Suprapubic skin (tissue), 4 donors: Measurements from ENCODE around the gene PHACTR1. TPM values are rescaled to one million over a fixed set of nuclear protein-coding genes. Genes with fewer than 3 reads are reported as not detected.

Experiments used
- DNase-seq, 2 donors: peaks; one replicate each; pipeline ENCODE4 v3.0.0-alpha.2; 2019; ENCODE audit warnings: low spot score in 2 of 2
- H3K27ac ChIP-seq: fragments of 200-600 bp; sonication (generic); one replicate; pipeline ENCODE4 v1.5.1; 2019
- H3K27me3 ChIP-seq: fragments of 200-600 bp; sonication (generic); one replicate; pipeline ENCODE4 v1.5.1; 2019
- H3K36me3 ChIP-seq: fragments of 200-600 bp; sonication (generic); one replicate; pipeline ENCODE4 v1.5.1; 2019
- H3K4me1 ChIP-seq: fragments of 200-600 bp; sonication (generic); one replicate; pipeline ENCODE4 v1.5.1; 2019
- H3K4me3 ChIP-seq: fragments of 200-600 bp; sonication (generic); one replicate; pipeline ENCODE4 v1.5.1; 2019; ENCODE audit warnings: mild to moderate bottlenecking
- H3K9me3 ChIP-seq: fragments of 200-600 bp; sonication (generic); one replicate; pipeline ENCODE4 v1.5.1; 2019
- CTCF ChIP-seq, 2 donors: fragments of 200-600 bp in 1 of 2; fragments of 450-650 bp in 1 of 2; sonication (generic) in 1 of 2; IDR thresholded peaks; one replicate each; pipeline ENCODE4 v1.5.1; 2016 to 2019; ENCODE audit warnings: antibody characterized with exemption in 2 of 2, mild to moderate bottlenecking in 1 of 2, moderate library complexity in 1 of 2
- EP300 ChIP-seq: sonication (generic); formaldehyde crosslinking; IDR thresholded peaks from one replicate; pipeline ENCODE4 v1.6.1; 2017; ENCODE audit warnings: antibody characterized with exemption
- POLR2A ChIP-seq, 2 donors: fragments of 450-650 bp; IDR thresholded peaks; one replicate each; pipeline ENCODE4 v1.6.1; 2017; ENCODE audit warnings: antibody characterized with exemption in 2 of 2, mild to moderate bottlenecking in 2 of 2, moderate library complexity in 2 of 2
- POLR2AphosphoS5 ChIP-seq, 3 donors: sonication (generic); formaldehyde crosslinking; IDR thresholded peaks; one replicate each; pipeline ENCODE4 v1.6.1; 2017; ENCODE audit warnings: antibody characterized with exemption in 3 of 3
- WGBS: methylation state at CpG from one replicate; pipeline ENCODE4 v1.1.5; 2018; 5-methylcytosine and 5-hydroxymethylcytosine counted together
- total RNA-seq, 4 donors: library from RNA; depleted of rRNA; stranded (reverse); fragments of >200 nt; gene quantifications; one replicate each; pipeline ENCODE4 v1.1.0, GENCODE V29; 2016

Gene PHACTR1
- total RNA-seq, 4 donors from 2014 or later = 4.0 to 8.2 (median 6.4) TPM

- no peaks in the 10 kb centered on the region for H3K4me1 ChIP-seq
- WGBS = 72% methylated on average over 6 of the region's 6 CpGs
- DNase-seq = no peak
- no peaks in the 10 kb centered on the region for H3K9me3 ChIP-seq
- H3K27me3 ChIP-seq = no peaks in the 10 kb centered on the region
- no peak overlapping the region for H3K27ac ChIP-seq
- H3K4me3 ChIP-seq = no peak overlapping the region
- TF ChIP-seq CTCF (IDR thresholded peaks at IDR 0.05) = no peak
- no peak for TF ChIP-seq POLR2A (IDR thresholded peaks at IDR 0.05)
- TF ChIP-seq POLR2AphosphoS5 (IDR thresholded peaks at IDR 0.05) = no peak
- TF ChIP-seq EP300 = no peak
- H3K36me3 ChIP-seq = peaks cover 9% of the 10 kb centered on the region
Observed at GRCh38 chr6:13274707-13275434, 558.3 kb downstream of the PHACTR1 start.

- no peak for DNase-seq
Observed at GRCh38 chr6:13275435-13275989, 558.9 kb downstream of the PHACTR1 start.

GRCh38 chr6:13277231-13277630 is 560.7 kb downstream of the PHACTR1 start:
- DNase-seq = no peak
- Histone ChIP-seq H3K4me3 (no peak overlapping the region), H3K9me3 (no peaks in the 10 kb centered on the region), H3K27ac (no peak overlapping the region), H3K27me3 (no peaks in the 10 kb centered on the region), H3K4me1 (no peaks in the 10 kb centered on the region), H3K36me3 (peaks cover 4% of the 10 kb centered on the region)
- TF ChIP-seq POLR2AphosphoS5 (IDR thresholded peaks at IDR 0.05) (no peak), CTCF (IDR thresholded peaks at IDR 0.05) (no peak), POLR2A (IDR thresholded peaks at IDR 0.05) (no peak), EP300 (no peak)
- WGBS = 88% methylated on average over 2 of the region's 2 CpGs

More at GRCh38 chr6:13275435-13275989, 558.9 kb downstream of the PHACTR1 start:
- TF ChIP-seq EP300 (no peak), POLR2AphosphoS5 (IDR thresholded peaks at IDR 0.05) (no peak), POLR2A (IDR thresholded peaks at IDR 0.05) (no peak)
- Histone ChIP-seq H3K27me3 (no peaks in the 10 kb centered on the region), H3K4me1 (no peaks in the 10 kb centered on the region), H3K9me3 (no peaks in the 10 kb centered on the region), H3K36me3 (peaks cover 9% of the 10 kb centered on the region), H3K27ac (no peak overlapping the region), H3K4me3 (no peak overlapping the region)
- 83% methylated on average over 8 of the region's 8 CpGs for WGBS

- TF ChIP-seq EP300 (no peak), CTCF (IDR thresholded peaks at IDR 0.05) (no peak), POLR2A (IDR thresholded peaks at IDR 0.05) (no peak), POLR2AphosphoS5 (IDR thresholded peaks at IDR 0.05) (no peak)
- no peak overlapping the region for H3K27ac ChIP-seq
- no peaks in the 10 kb centered on the region for H3K4me1 ChIP-seq
- no peak for DNase-seq
- 81% methylated on average over 3 of the region's 3 CpGs for WGBS
- H3K36me3 ChIP-seq = peaks cover 1% of the 10 kb centered on the region
- H3K4me3 ChIP-seq = no peak overlapping the region
- no peaks in the 10 kb centered on the region for H3K9me3 ChIP-seq
- no peaks in the 10 kb centered on the region for H3K27me3 ChIP-seq
Observed at GRCh38 chr6:13278164-13278563, 561.6 kb downstream of the PHACTR1 start.

- peaks cover 7% of the 10 kb centered on the region for H3K36me3 ChIP-seq
- H3K4me1 ChIP-seq = no peaks in the 10 kb centered on the region
- no peak overlapping the region for H3K4me3 ChIP-seq
- 45% methylated on average over 4 of the region's 4 CpGs for WGBS
- no peaks in the 10 kb centered on the region for H3K27me3 ChIP-seq
- H3K9me3 ChIP-seq = no peaks in the 10 kb centered on the region
- H3K27ac ChIP-seq = no peak overlapping the region
- DNase-seq = no peak
- TF ChIP-seq POLR2AphosphoS5 (IDR thresholded peaks at IDR 0.05) (no peak), CTCF (IDR thresholded peaks at IDR 0.05) (no peak), POLR2A (IDR thresholded peaks at IDR 0.05) (no peak), EP300 (no peak)
Observed at GRCh38 chr6:13278991-13279390, 562.4 kb downstream of the PHACTR1 start.
